HG03439 (cell line): Measurements from ENCODE around the gene RBFOX1.

Source experiments
- ATAC-seq: cut with Tn5 transposase; IDR thresholded peaks from one replicate; pipeline ENCODE4 v1.9.1; 2021; ENCODE audit warnings: mild to moderate bottlenecking, moderate library complexity; ENCODE audit not compliant: unreplicated experiment

The RBFOX1 gene

GRCh38 chr16:7408700-7409365 is 76.2 kb downstream of the RBFOX1 start:
- ATAC-seq, result no peak

- ATAC-seq, result no peak
These were observed 86.8 kb downstream of the RBFOX1 start for GRCh38 chr16:7419441-7419840.

GRCh38 chr16:7420079-7420478 is 87.4 kb downstream of the RBFOX1 start:
- no peak for ATAC-seq

DNA sequence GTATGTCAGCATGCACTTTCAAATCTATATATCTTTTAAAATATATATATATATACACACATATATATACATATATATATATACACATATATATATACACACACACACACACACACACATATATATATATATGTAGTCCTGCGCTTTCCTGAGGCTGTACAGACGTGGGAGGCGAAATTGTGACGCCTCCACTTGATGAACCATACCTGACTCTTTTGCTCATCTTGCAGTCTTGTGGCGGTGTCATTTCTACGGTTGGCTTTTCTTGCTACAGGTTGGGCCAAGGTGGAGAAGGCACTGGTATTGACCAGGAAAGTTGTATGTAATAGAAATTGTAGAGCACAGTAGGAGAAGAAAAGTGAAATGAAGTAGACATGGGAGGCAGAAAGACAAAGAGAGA is 88.2 kb downstream of the RBFOX1 start:
- ATAC-seq, result no peak

GRCh38 chr16:7421578-7421977 is 88.9 kb downstream of the RBFOX1 start:
- ATAC-seq, result no peak

DNA sequence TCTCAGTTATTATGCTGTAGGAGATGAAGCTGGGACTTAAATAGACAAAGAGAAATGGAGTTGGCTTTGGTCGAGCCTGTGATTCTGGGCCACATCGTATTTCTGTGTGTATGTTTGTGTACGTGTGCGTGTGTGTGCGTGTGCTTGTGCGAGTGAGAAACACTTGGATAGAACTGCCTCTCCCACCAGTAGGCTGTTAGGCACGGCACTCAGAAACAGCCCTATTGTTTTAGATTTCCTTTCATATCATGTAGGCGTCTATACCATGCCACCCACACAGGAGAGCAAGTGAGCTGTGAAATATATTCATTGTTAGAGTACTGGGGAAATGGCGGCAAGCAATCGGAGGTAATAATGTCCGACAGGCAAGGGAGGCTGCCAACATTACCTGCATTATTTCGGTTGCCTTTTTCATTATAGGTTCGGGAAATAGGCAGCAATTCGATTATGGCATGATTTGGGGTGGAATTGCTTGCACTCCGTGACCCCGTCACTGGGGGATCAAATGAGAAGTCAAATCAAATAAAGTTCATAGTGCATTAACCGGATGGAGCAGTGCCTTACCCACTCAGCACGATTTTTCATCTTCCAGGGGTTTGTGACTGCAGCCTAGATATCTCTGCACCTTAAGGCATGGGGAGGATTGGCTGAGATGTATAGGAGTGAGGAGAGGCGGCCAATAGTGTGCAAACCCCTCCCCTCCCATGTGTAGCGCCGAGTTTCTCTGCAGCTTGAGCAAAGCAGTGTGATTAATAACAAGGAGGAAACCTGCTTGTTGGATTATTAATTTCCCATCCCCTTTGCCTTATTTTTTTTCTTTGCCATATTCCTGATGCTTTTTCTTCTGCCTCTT is 89.6 kb downstream of the RBFOX1 start:
- ATAC-seq, result no peak

- ATAC-seq, result no peak
These were observed 90.9 kb downstream of the RBFOX1 start for GRCh38 chr16:7423434-7424044.

DNA sequence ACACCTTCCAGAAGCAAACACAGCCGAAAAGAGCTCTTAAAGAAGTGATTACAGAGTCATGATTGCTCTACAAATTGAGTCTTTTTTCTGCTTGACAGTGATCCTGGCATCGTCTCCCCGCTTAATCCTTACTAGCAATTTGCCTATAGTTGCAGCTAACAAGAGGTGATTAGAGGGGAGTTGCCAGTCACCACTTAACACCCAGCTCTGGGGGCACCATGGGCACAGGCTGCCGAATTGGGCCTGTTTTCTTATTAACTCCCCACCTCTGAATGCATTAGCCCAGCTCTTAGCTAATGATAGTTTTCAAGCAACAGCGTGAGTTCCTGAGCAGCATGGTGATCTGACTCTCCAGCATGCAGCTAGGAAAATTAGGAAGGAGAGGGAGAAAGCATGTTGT is 93.5 kb downstream of the RBFOX1 start:
- ATAC-seq, result no peak

- no peak for ATAC-seq
These were observed 99.1 kb downstream of the RBFOX1 start for GRCh38 chr16:7431723-7432122.

- no peak for ATAC-seq
These were observed 103.7 kb downstream of the RBFOX1 start for GRCh38 chr16:7436306-7436705.

- ATAC-seq, result no peak
These were observed 104.6 kb downstream of the RBFOX1 start for GRCh38 chr16:7437135-7437804.

DNA sequence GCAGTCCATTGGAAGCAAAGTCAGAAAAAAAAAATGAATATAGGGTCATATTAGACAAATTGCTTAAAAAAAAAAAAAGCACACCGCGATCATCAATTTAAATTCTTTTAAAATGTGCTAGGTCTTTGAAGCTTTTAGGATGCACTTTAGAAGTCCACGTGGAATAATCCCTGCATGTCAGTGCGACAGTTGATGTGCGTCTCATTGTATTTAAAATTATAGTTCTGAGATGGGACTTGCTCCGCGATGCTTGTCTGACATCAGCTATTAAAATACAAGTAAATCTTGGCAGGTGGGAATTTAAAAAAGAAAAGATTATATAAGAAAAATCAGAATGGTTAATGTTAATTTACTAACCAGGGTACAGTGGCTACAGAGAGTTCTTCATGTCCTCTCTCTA is 105.2 kb downstream of the RBFOX1 start:
- no peak for ATAC-seq

DNA sequence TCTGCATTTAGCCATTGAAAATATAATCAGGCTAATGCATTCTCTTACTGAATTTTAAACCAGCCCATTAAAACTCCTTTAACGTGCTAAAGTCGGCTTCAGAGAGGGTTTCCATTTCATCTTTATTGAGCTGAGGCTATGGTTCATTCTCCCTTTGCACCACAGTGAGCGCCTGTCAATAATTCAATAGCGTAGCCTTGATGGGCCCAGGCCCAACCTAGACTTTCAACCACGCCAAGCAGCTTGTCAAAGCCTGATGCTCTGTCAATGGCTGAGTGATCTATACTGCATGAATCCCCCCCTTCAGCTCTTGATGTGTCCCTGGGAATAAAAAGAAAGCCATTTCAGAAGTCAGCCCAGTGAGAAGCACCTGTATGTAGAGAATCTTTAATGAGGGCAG is 106.0 kb downstream of the RBFOX1 start:
- no peak for ATAC-seq

GRCh38 chr16:7439518-7439917 is 106.9 kb downstream of the RBFOX1 start:
- ATAC-seq, result no peak

DNA sequence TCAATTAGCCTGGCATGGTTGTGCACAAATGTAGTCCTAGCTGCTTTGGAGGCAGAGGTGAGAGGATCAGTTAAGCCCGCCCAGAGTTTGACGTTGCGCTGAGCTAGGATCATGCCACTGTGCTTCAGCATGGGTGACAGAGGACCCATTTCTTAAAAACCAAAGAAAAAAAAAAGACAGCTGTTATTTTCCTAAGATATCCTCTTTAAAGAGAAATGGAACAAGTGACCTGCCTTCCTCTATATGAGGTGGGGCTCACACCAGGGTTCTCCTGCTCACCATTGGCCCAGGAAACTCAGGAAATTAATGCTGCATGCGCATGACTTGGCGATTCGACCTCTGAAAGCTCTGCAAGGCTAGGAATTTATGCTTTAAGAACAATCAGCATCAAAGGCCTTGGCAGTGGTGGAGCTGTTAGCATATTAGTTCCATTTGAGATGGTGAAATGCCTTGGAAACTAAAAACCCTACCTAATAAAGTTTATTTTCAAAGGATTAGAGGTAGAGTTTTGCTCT is 108.3 kb downstream of the RBFOX1 start:
- ATAC-seq, result no peak

GRCh38 chr16:7442050-7442449 is 109.4 kb downstream of the RBFOX1 start:
- ATAC-seq, result no peak

DNA sequence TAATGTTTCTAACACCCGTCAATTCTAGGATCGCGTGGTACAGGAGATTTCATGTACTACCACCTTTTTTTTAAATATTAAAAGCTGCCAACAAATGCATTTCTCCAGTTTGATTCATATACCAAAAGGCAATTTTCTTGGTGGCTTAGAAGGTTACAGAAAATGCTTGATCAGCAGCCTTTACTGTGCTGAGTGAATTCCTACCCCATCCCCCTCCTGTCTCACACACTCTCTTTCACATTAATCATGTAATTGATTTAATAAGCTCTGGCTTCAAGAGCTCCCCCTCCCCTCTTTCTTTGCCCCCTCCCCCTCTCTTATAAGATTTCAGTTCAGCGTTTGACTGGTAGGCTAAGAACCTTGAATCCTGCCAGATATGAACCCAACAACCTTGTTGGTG is 110.5 kb downstream of the RBFOX1 start:
- ATAC-seq, result no peak

DNA sequence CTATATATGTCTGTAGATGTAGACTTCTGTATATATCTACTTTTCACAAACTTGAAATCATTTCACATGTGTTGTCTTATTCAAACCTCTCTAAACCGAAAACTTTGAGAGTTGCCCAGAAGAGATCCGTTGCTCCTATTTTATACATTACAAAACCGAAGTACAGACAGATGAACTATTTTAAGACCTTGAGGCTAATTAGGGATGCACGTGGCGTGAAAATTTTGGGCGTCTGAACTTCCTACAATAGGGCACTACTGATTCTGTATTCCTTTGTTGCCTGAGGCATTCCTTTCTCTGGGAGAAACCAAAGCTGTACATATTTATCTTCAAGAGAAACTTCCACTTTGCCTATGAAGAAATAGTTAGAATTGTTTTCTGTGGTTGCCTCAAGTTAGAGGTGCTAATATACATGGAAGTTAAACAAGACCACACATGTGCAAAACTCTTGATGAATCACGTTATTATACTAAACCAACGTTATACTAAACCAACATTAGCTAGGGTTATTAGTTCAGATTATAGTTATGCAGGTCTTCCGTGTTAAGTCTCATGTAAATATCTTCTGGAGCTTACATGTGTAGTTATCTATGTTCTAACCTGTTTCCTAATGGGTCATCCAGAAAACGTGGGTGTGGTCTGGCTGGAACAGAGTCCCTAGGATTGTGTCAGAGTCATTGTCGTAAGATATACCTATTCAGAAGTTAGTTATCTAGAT is 111.2 kb downstream of the RBFOX1 start:
- no peak for ATAC-seq

DNA sequence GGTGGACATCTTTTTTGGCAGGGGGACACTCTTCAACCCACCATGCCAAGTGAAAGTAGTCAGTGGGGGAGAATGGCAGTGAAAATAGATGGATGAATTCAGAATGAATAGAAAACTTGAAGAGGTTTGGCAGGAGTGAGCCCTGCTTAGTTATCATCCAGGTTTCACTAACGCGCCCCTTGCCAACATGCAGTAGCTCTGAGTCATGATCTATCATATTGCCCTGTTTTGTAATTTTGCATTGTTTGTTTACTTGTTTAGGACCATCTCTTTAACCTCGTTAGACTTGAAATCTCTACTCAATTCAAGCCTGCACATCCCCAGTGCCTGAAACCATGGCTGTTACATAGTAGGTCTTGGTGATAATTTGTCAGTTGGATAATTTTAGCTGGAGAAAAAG is 116.7 kb downstream of the RBFOX1 start:
- no peak for ATAC-seq

- ATAC-seq, result no peak
These were observed 117.2 kb downstream of the RBFOX1 start for GRCh38 chr16:7449808-7450207.

DNA sequence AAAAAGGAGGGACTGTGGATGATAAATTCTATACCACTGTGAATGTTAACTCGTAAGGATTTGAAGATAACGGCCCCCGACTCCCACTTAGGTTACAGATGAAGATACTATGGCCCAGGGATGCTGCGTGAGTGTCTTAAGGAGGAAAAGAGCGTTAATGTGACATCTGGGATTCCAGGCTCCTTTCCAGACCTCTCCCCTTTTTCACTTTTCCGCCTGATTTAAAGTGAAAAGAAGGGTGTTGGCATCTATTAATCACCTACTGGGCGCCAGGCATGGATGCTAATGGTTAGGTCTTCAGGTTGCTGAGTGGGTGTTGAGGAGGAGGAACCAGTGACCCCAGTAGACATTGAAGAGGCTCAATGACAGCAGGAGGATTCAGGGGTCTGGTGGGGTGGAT is 117.8 kb downstream of the RBFOX1 start:
- ATAC-seq, result no peak
